DOHH2 (cell line): Measurements from ENCODE around the gene DLX2.

Experiments used
- H3F3A ChIP-seq: fragments of 200-600 bp; sonication (generic), shearing (Covaris generic); 2 replicates; pipeline ENCODE4 v1.6.0; 2016; ENCODE audit warnings: antibody characterized with exemption, mild to moderate bottlenecking; ENCODE audit not compliant: control insufficient read depth, insufficient read depth
- H3K27ac ChIP-seq: fragments of 200-600 bp; sonication (generic); 2 replicates; pipeline ENCODE4 v1.5.1; 2014; ENCODE audit warnings: low read depth, mild to moderate bottlenecking, low read length, moderate library complexity
- H3K27me3 ChIP-seq: fragments of 200-600 bp; sonication (generic); 2 replicates; pipeline ENCODE4 v1.6.1; 2014; ENCODE audit warnings: mild to moderate bottlenecking, low read length, mixed read lengths; ENCODE audit not compliant: control insufficient read depth
- H3K36me3 ChIP-seq: fragments of 200-600 bp; sonication (generic); 2 replicates; pipeline ENCODE4 v1.6.1; 2014; ENCODE audit warnings: mild to moderate bottlenecking, low read length, moderate library complexity, mixed read lengths; ENCODE audit not compliant: control insufficient read depth
- H3K4me1 ChIP-seq: fragments of 200-600 bp; sonication (generic); 2 replicates; pipeline ENCODE4 v1.6.1; 2014; ENCODE audit warnings: mild to moderate bottlenecking, low read length, mixed read lengths; ENCODE audit not compliant: control insufficient read depth
- H3K4me2 ChIP-seq: fragments of 200-600 bp; sonication (generic); 2 replicates; pipeline ENCODE4 v1.6.0; 2014; ENCODE audit warnings: mild to moderate bottlenecking, low read length, moderate library complexity
- H3K4me3 ChIP-seq: fragments of 200-600 bp; sonication (generic); 2 replicates; pipeline ENCODE4 v1.5.1; 2014; ENCODE audit warnings: mild to moderate bottlenecking, low read length, mixed read lengths
- H3K79me2 ChIP-seq: fragments of 200-600 bp; sonication (generic); 2 replicates; pipeline ENCODE4 v1.6.1; 2014; ENCODE audit warnings: mild to moderate bottlenecking, low read length, mixed read lengths; ENCODE audit not compliant: control insufficient read depth
- H3K9me2 ChIP-seq: fragments of 200-600 bp; sonication (generic); replicated peaks from 2 replicates; pipeline ENCODE4 v1.6.1; 2014; ENCODE audit warnings: mild to moderate bottlenecking, low read length, mixed read lengths; ENCODE audit not compliant: control insufficient read depth
- H3K9me3 ChIP-seq: fragments of 200-600 bp; sonication (generic); 2 replicates; pipeline ENCODE4 v1.6.1; 2014; ENCODE audit warnings: antibody characterized with exemption, low read length, mixed read lengths; ENCODE audit not compliant: control insufficient read depth, insufficient read depth
- H4K20me1 ChIP-seq: fragments of 200-600 bp; sonication (generic); 2 replicates; pipeline ENCODE4 v1.6.0; 2014; ENCODE audit warnings: low read depth, mild to moderate bottlenecking, antibody characterized with exemption, low read length, moderate library complexity; ENCODE audit not compliant: control insufficient read depth, insufficient read depth
- EZH2phosphoT487 ChIP-seq: fragments of 200-600 bp; sonication (generic); IDR thresholded peaks from 2 replicates; pipeline ENCODE4 v1.6.1; 2017; ENCODE audit warnings: borderline replicate concordance, mild to moderate bottlenecking, antibody characterized with exemption, low read length, moderate library complexity, mixed read lengths
- TF ChIP-seq, protein P1 (sequence below): fragments of 200-600 bp; sonication (generic); IDR thresholded peaks from one replicate; pipeline ENCODE4 v1.5.1; 2014; ENCODE audit warnings: antibody characterized with exemption, mild to moderate bottlenecking, low read depth, low read length; ENCODE audit not compliant: poor library complexity, severe bottlenecking

DLX2 gene

DNA sequence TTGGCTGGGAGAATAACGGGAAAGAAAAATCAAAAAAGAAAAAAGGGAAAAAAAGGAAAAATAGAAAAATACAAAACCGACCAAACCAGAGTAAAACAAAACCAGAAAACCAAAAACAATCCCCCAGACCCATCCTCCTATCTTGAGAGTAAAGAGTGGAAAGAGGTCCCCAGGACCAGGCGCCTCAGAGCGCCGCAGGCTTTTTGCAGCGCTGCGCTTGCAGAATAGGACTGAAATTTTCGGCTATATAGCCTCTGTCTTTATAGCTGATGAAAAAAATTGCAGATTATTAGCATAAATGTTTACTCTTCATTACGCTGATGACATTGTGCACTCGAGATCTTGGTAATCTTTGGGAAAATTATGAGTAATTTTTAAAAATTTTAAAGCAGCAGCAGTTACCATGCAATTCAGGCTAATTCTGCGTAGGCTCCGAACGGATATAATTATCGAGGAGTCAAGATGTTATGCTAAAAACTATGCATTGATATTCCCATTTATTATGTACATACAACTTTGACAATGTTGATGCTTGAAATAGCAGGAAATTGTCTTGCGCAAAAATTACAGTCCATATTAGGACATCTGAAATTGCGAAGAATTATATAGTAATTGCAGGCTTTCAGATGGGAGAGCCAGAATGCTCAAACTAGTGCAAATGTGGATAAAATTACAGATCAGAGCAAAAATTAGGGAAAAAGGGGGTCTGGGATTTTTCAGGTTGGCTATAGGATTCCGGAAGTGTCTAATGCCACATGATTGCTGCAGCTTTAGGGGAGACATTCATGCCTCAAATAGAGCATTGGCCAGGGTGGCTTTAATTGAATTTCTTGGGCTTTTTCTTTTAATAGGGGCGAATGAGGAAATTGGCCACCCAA, 9.0 kb downstream of the DLX2 start:
- Histone ChIP-seq H4K20me1 (peaks cover 8% of the 10 kb centered on the region; the same call in 1 of the 2 replicates), H3K4me1 (peaks cover 32% of the 10 kb centered on the region), H3K9me2 (no peaks in the 10 kb centered on the region), H3K4me3 (no peak overlapping the region), H3F3A (peaks cover 19% of the 10 kb centered on the region), H3K27ac (no peak overlapping the region), H3K9me3 (no peaks in the 10 kb centered on the region), H3K79me2 (no peaks in the 10 kb centered on the region), H3K36me3 (no peaks in the 10 kb centered on the region), H3K4me2 (no peak overlapping the region), H3K27me3 (peaks cover 92% of the 10 kb centered on the region)
- no peak for TF ChIP-seq EZH2phosphoT487
- TF ChIP-seq, protein P1, sequence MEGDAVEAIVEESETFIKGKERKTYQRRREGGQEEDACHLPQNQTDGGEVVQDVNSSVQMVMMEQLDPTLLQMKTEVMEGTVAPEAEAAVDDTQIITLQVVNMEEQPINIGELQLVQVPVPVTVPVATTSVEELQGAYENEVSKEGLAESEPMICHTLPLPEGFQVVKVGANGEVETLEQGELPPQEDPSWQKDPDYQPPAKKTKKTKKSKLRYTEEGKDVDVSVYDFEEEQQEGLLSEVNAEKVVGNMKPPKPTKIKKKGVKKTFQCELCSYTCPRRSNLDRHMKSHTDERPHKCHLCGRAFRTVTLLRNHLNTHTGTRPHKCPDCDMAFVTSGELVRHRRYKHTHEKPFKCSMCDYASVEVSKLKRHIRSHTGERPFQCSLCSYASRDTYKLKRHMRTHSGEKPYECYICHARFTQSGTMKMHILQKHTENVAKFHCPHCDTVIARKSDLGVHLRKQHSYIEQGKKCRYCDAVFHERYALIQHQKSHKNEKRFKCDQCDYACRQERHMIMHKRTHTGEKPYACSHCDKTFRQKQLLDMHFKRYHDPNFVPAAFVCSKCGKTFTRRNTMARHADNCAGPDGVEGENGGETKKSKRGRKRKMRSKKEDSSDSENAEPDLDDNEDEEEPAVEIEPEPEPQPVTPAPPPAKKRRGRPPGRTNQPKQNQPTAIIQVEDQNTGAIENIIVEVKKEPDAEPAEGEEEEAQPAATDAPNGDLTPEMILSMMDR: no peak

DNA sequence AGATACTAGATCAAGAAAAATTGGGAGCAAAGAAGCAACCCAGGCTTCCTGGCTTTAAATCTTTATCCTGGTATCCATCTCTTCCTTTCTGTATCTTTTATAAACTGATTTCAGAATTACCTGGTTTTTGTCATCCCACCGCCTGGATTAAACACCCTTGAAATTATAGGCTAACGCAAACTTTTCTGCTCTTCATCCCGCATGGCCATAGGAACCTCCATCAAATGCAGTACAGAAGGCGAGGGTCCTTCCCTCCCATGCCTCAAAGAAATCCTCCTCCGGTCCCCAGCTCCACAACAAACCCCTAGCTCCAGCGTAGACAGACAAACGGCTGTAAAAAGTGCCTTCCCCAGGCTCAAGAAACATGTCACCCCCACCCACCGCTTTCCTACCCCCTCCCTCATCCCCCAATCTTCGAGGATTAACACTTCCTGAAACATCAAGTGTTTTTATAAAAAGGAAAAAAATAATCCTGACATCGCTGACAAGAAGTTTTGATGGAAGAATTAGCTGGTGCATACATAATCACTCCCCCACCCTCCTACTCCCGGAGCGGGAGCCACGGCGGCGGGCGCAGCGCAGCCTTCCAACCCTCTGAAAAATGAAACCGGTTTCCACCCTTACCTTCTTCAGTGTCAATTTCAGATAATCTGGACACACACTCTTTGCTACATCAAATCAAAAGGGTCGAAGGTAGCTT, 9.8 kb downstream of the DLX2 start:
- no peaks in the 10 kb centered on the region for H3K36me3 ChIP-seq
- H3K4me2 ChIP-seq: no peak overlapping the region
- no peaks in the 10 kb centered on the region for H3K79me2 ChIP-seq
- H3F3A ChIP-seq: peaks cover 14% of the 10 kb centered on the region; the same call in 1 of the 2 replicates
- H3K27me3 ChIP-seq: peaks cover 93% of the 10 kb centered on the region
- H3K9me3 ChIP-seq: no peaks in the 10 kb centered on the region
- peaks cover 8% of the 10 kb centered on the region; the same call in 1 of the 2 replicates for H4K20me1 ChIP-seq
- no peaks in the 10 kb centered on the region for H3K9me2 ChIP-seq
- H3K4me1 ChIP-seq: peaks cover 29% of the 10 kb centered on the region
- no peak for TF ChIP-seq EZH2phosphoT487
- TF ChIP-seq, protein P1: no peak
- H3K27ac ChIP-seq: no peak overlapping the region
- H3K4me3 ChIP-seq: no peak overlapping the region

DNA sequence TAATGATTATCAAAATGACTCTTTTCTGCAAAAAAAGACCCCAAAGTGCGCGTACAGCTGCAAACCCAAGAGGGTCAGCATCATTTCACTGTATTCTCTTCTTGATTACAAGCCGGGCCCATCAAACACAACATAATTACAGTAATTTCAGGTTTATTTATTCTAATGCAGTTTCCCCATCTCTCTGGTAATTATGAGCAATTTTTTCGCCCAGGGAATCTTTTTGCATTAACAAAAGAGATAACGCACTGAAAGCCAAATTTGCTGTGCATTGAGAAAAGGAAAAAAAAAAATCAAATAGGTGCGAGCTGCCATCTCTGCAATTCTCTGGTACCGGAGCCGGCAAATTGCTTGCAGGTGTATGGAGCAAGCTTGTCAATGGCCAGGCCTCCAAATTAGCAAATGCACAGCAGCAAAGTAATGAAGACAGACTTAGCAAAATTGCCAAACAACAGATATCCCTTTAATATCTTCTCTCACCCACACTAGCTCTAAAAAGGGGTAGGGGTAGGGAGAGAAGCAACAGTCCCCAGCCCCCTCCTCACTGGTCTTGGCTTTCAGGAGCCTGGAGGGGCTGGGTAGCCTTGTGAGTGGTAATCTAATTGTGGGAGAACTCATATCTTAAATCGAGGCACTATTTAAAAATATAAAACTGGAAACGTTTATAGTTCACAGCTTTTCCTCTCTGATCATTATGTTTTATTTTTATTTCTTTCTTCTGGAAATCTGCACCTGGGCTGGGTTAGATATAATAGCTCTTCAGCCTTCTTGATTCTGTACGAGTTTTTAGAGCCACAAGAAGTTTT, 10.7 kb downstream of the DLX2 start:
- Histone ChIP-seq H3K36me3 (no peaks in the 10 kb centered on the region), H3K27ac (no peak overlapping the region), H3K4me1 (peaks cover 26% of the 10 kb centered on the region), H3K79me2 (no peaks in the 10 kb centered on the region), H3K9me2 (no peaks in the 10 kb centered on the region), H3F3A (peaks cover 14% of the 10 kb centered on the region; the same call in 1 of the 2 replicates), H3K4me3 (no peak overlapping the region), H3K4me2 (no peak overlapping the region), H4K20me1 (0 out of 2 replicates have a peak, but pooled peaks cover under 1% of the 10 kb centered on the region), H3K9me3 (no peaks in the 10 kb centered on the region), H3K27me3 (peaks cover 93% of the 10 kb centered on the region)
- peak; percentile 79 for TF ChIP-seq EZH2phosphoT487
- TF ChIP-seq, protein P1: no peak
